MM.1S (cell line): ENCODE data around the gene KIAA0513.

Experiments
- CTCF ChIP-seq: fragments of 300-600 bp; sonication (generic); IDR thresholded peaks from 2 replicates; pipeline ENCODE4 v1.5.1; 2016; ENCODE audit warnings: antibody characterized with exemption, low read length, mixed read lengths
- EZH2 ChIP-seq: fragments of 300-600 bp; sonication (generic); optimal IDR thresholded peaks from 2 replicates; pipeline ENCODE3; 2017; ENCODE audit warnings: low read depth, mild to moderate bottlenecking, antibody characterized with exemption, low read length, mixed read lengths
- EZH2phosphoT487 ChIP-seq: fragments of 300-600 bp; sonication (generic); IDR thresholded peaks from 2 replicates; pipeline ENCODE4 v1.6.1; 2018; ENCODE audit warnings: antibody characterized with exemption, low read length

- TF ChIP-seq CTCF: no peak
- TF ChIP-seq EZH2phosphoT487: no peak
- TF ChIP-seq EZH2: no peak
These were observed 23.5 kb downstream of the KIAA0513 start for GRCh38 chr16:85051067-85051581.
